ENCODE data around the gene SNX6. TPM values are rescaled to one million over a fixed set of nuclear protein-coding genes. Genes with fewer than 3 reads are reported as not detected.

SNX6 gene
- 110 and 121 TPM in 2 replicates for total RNA-seq

GRCh38 chr14:34629657-34630529, at the start of gene SNX6:
TSS of gene SNX6 (minus strand) at chr14:34630148. CDS start at chr14:34630116, 32 bp downstream.

GRCh38 chr14:34539407-34540180, 90.4 kb downstream of the SNX6 start, which contains the start of gene EAPP:
TSS of gene EAPP (minus strand) at chr14:34539701. CDS start at chr14:34539628, 73 bp downstream.

Other genes starting within 250 kb of the SNX6 start
- 20.2 TPM in 2 replicates for gene SPTSSA, start 167.9 kb downstream of the SNX6 start, total RNA-seq
- gene EAPP, start 90.4 kb downstream of the SNX6 start, total RNA-seq = 44.8 and 45.8 TPM in 2 replicates
- 14.1 and 21.2 TPM in 2 replicates for gene CFL2, start 84.4 kb upstream of the SNX6 start, total RNA-seq
- 57.1 and 80.4 TPM in 2 replicates for gene BAZ1A, start 245.2 kb upstream of the SNX6 start, total RNA-seq